ENCODE data around the gene WASHC2C. TPM values are rescaled to one million over a fixed set of nuclear protein-coding genes. Genes with fewer than 3 reads are reported as not detected.
"Not testable (repeated sequence)": the region's sequence is repeated elsewhere in the genome, so short reads cannot be mapped to it uniquely, and the experiment has no call there.

Gene WASHC2C
- total and polyA plus RNA-seq, 4 experiments from 2014 or later: 4.2 to 77.2 (median 52.6) TPM

GRCh38 chr10:45804996-45805395 is 77.9 kb downstream of the WASHC2C start:
- DNase-seq; H3K27me3 ChIP-seq (ENCODE audit: insufficient read depth, low read length); POLR2A ChIA-PET (ENCODE audit: partially characterized antibody); H3K4me1 Mint-ChIP-seq; H3K9me3 Mint-ChIP-seq; CTCF ChIA-PET (ENCODE audit: partially characterized antibody); H3K27me3 Mint-ChIP-seq; H3K4me3 Mint-ChIP-seq; H3K36me3 Mint-ChIP-seq; H3K27ac ChIP-seq (ENCODE audit: low read depth, low read length); H3K9me3 ChIP-seq (ENCODE audit: control insufficient read depth in 1 of 2, low read length in 2 of 2); intact Hi-C loops (cut with micrococcal nuclease); H3K4me1 ChIP-seq (ENCODE audit: insufficient read depth, low read length); H3K27ac Mint-ChIP-seq; H3K4me3 ChIP-seq (ENCODE audit: low read length in 2 of 2); H3K36me3 ChIP-seq (ENCODE audit: insufficient read depth, low read length): not testable (repeated sequence)

DNA sequence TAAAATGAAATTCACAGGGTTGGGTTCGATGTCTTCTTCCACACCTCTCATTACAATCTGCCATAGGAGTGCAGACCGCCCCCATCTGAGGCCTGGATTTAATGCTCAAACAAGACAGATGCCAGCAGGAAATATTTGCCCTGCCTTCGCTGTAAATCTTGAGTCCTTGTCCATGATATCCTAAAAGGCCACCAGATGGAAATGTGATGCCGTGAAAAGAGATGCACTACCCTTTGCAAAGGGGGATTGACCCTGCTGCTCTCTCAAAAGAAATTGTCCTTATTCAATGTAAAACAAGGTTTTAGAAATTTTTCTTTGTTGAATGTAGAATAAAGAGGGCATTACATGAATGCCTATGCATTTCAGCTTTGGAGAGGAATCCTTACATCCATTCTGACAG is 82.8 kb downstream of the WASHC2C start:
- intact Hi-C loops (cut with micrococcal nuclease): no loop called here
- no peak overlapping the region for H3K27ac ChIP-seq (ENCODE audit: low read depth, low read length)
- H3K4me1 Mint-ChIP-seq: no peaks in the 10 kb centered on the region
- DNase-seq: no peak
- no peaks in the 10 kb centered on the region for H3K9me3 ChIP-seq (ENCODE audit: control insufficient read depth in 1 of 2, low read length in 2 of 2)
- H3K36me3 Mint-ChIP-seq: no peaks in the 10 kb centered on the region
- peaks cover 0 to 7% of the 10 kb centered on the region in 2 donors for H3K27me3 Mint-ChIP-seq
- no peak overlapping the region for H3K4me3 Mint-ChIP-seq
- no peaks in the 10 kb centered on the region for H3K9me3 Mint-ChIP-seq
- H3K27ac Mint-ChIP-seq: no peak overlapping the region
- H3K36me3 ChIP-seq (ENCODE audit: insufficient read depth, low read length): no peaks in the 10 kb centered on the region
- H3K4me1 ChIP-seq (ENCODE audit: insufficient read depth, low read length): no peaks in the 10 kb centered on the region
- POLR2A ChIA-PET (ENCODE audit: partially characterized antibody): no interaction called here
- H3K4me3 ChIP-seq (ENCODE audit: low read length in 2 of 2): no peak overlapping the region
- H3K27me3 ChIP-seq (ENCODE audit: insufficient read depth, low read length): no peaks in the 10 kb centered on the region
- CTCF ChIA-PET (ENCODE audit: partially characterized antibody): no interaction called here

DNA sequence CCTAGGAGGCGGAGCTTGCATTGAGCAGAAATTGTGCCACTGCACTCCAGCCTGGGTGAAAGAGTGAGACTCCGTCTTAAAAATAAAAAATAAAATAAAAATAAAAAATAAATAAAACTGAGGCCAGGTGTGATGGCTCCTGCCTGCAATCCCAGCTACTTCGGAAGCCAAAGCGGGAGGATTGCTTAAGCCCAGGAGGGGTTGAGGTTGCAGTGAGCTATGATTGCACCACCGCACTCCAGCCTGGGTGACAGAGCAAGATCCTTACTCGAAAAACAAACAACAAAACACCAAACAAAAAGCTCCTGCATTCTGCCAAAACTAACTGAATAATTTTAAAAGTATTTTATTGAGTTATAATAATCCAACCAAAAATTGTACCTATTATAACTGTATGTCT is 84.0 kb downstream of the WASHC2C start:
- Histone ChIP-seq H3K36me3 (ENCODE audit: insufficient read depth, low read length) (no peaks in the 10 kb centered on the region), H3K4me1 (ENCODE audit: insufficient read depth, low read length) (no peaks in the 10 kb centered on the region), H3K27me3 (ENCODE audit: insufficient read depth, low read length) (no peaks in the 10 kb centered on the region), H3K4me3 (ENCODE audit: low read length in 2 of 2) (no peak overlapping the region), H3K9me3 (ENCODE audit: control insufficient read depth in 1 of 2, low read length in 2 of 2) (no peaks in the 10 kb centered on the region), H3K27ac (ENCODE audit: low read depth, low read length) (no peak overlapping the region)
- ChIA-PET CTCF (ENCODE audit: partially characterized antibody) (no interaction called here), POLR2A (ENCODE audit: partially characterized antibody) (interaction anchor here (0.6 kb wide), 1 partner anchor 867 kb away, joined by 3 read pairs; no protein-coding TSS in a partner anchor)
- Mint-ChIP-seq H3K36me3 (no peaks in the 10 kb centered on the region), H3K9me3 (no peaks in the 10 kb centered on the region), H3K27me3 (peaks cover 0 to 7% of the 10 kb centered on the region in 2 donors), H3K4me3 (no peak overlapping the region), H3K27ac (no peak overlapping the region), H3K4me1 (no peaks in the 10 kb centered on the region)
- intact Hi-C loops (cut with micrococcal nuclease): no loop called here
- DNase-seq: no peak

DNA sequence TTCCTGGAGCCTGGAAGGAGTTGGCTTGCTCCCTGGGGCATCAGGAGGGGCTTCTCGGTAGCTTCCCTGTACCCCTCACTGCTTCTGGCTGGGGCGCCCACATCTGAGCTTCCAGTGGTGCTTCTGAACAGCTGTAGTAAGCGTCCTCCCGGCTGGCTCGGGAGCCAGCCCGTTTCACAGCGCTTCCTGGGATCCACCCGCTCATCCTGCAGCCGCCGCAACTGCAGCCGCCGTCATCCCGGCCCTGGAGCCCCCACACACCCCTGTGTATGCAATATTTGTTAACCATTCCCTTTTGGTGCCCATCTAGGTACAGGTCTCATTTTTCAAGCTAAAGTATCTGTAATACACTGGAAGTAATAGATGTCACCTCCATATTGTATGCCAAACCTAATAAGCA is 85.9 kb downstream of the WASHC2C start:
- H3K27ac ChIP-seq (ENCODE audit: low read depth, low read length); intact Hi-C loops (cut with micrococcal nuclease); H3K4me1 Mint-ChIP-seq; CTCF ChIA-PET (ENCODE audit: partially characterized antibody); H3K27me3 Mint-ChIP-seq; H3K4me1 ChIP-seq (ENCODE audit: insufficient read depth, low read length); H3K4me3 ChIP-seq (ENCODE audit: low read length in 2 of 2); H3K27ac Mint-ChIP-seq; DNase-seq; H3K27me3 ChIP-seq (ENCODE audit: insufficient read depth, low read length); H3K9me3 Mint-ChIP-seq; H3K36me3 Mint-ChIP-seq; H3K36me3 ChIP-seq (ENCODE audit: insufficient read depth, low read length); H3K4me3 Mint-ChIP-seq; H3K9me3 ChIP-seq (ENCODE audit: control insufficient read depth in 1 of 2, low read length in 2 of 2); POLR2A ChIA-PET (ENCODE audit: partially characterized antibody): not testable (repeated sequence)

DNA sequence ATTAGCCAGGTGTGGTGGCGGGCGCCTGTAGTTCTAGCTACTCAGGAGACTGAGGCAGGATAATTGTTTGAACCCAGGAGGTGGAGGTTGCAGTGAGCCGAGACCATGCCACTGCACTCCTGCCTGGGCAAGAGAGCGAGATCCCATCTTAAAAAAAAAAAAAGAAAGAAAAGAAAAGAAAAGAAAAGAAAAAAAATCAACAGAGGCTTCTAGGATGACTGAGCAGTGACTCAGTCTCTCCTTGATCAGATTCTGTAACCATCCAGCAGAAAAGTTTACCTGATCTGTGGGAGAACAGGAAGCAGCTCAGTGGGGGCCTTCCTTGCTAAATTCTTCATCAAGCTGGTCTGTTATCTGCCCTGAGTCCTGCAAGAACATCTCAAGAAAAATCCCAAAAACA is 87.1 kb downstream of the WASHC2C start:
- H3K9me3 ChIP-seq (ENCODE audit: control insufficient read depth in 1 of 2, low read length in 2 of 2); H3K27me3 ChIP-seq (ENCODE audit: insufficient read depth, low read length); POLR2A ChIA-PET (ENCODE audit: partially characterized antibody); DNase-seq; H3K36me3 ChIP-seq (ENCODE audit: insufficient read depth, low read length); H3K4me1 ChIP-seq (ENCODE audit: insufficient read depth, low read length); H3K36me3 Mint-ChIP-seq; H3K4me3 ChIP-seq (ENCODE audit: low read length in 2 of 2); H3K4me3 Mint-ChIP-seq; H3K4me1 Mint-ChIP-seq; H3K27ac Mint-ChIP-seq; H3K9me3 Mint-ChIP-seq; H3K27me3 Mint-ChIP-seq; intact Hi-C loops (cut with micrococcal nuclease); H3K27ac ChIP-seq (ENCODE audit: low read depth, low read length); CTCF ChIA-PET (ENCODE audit: partially characterized antibody): not testable (repeated sequence)

DNA sequence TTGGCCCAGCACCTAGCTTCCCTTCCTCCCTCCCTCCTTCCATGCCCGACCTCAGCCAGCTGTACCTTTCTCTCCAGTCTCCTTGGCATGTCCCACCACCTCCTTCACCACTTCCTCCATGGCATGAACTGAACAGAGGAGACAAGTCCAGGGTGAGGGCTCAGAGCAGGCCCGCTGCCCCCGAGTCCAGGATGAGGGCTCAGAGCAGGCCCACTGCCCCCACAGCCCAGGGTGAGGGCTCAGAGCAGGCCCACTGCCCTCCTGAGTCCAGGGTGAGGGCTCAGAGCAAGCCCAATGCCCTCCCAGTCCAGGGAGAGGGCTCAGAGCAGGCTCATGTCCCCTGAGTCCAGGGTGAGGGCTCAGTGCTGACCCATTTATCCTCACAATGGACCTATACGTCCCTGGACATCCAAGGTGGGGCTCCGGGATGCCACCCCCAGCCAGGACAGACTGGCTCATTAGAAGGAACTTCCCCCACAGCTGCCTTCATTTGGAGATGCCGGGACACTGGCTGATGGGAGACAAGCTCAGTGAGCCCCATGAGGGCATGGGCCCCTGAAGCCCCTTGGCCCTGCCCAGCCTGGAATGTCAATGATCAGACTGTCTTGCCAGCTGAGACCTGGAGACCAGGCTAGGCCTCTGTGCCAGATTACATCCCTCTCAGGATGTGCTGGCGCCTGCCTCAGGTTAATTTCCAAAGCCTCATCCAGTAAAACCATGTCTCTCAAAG is 90.2 kb downstream of the WASHC2C start:
- H3K4me1 ChIP-seq (ENCODE audit: insufficient read depth, low read length): no peaks in the 10 kb centered on the region
- H3K27me3 ChIP-seq (ENCODE audit: insufficient read depth, low read length): no peaks in the 10 kb centered on the region
- H3K27me3 Mint-ChIP-seq: peaks cover 0 to 3% of the 10 kb centered on the region in 2 donors
- no peaks in the 10 kb centered on the region for H3K36me3 Mint-ChIP-seq
- CTCF ChIA-PET (ENCODE audit: partially characterized antibody): no interaction called here
- no peaks in the 10 kb centered on the region for H3K9me3 ChIP-seq (ENCODE audit: control insufficient read depth in 1 of 2, low read length in 2 of 2)
- H3K9me3 Mint-ChIP-seq: no peaks in the 10 kb centered on the region
- no peak for DNase-seq
- H3K27ac ChIP-seq (ENCODE audit: low read depth, low read length): no peak overlapping the region
- H3K36me3 ChIP-seq (ENCODE audit: insufficient read depth, low read length): no peaks in the 10 kb centered on the region
- POLR2A ChIA-PET (ENCODE audit: partially characterized antibody): no interaction called here
- no peak overlapping the region for H3K27ac Mint-ChIP-seq
- no peak overlapping the region for H3K4me3 ChIP-seq (ENCODE audit: low read length in 2 of 2)
- no peak overlapping the region for H3K4me3 Mint-ChIP-seq
- peaks cover 0 to 4% (median 1%) of the 10 kb centered on the region in 4 donors for H3K4me1 Mint-ChIP-seq
- intact Hi-C loops (cut with micrococcal nuclease): no loop called here

GRCh38 chr10:45817912-45818311 is 90.8 kb downstream of the WASHC2C start:
- POLR2A ChIA-PET (ENCODE audit: partially characterized antibody): no interaction called here
- H3K9me3 ChIP-seq (ENCODE audit: control insufficient read depth in 1 of 2, low read length in 2 of 2): no peaks in the 10 kb centered on the region
- H3K27me3 Mint-ChIP-seq: peaks cover 0 to 2% of the 10 kb centered on the region in 2 donors

DNA sequence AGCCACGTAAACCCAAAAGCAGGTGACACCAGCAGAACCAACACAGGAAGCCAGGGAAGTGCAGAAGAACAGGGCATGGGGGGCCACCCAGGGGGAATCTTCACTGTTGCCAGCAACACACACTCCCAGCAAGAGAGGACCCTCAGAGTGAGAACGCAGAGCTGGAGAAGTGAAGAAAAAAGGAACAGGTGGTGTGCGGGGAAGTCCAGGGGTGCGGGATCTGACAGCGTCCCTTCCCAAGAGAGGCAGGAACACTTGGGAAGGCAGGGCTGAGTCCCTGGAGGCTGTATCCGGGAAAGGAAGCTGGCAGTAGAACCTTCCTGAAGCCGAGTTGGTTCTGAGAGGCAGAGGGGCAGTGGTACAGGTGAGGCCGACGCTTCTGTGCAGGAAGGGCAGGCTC is 92.5 kb downstream of the WASHC2C start:
- Histone ChIP-seq H3K9me3 (ENCODE audit: control insufficient read depth in 1 of 2, low read length in 2 of 2) (no peaks in the 10 kb centered on the region), H3K27me3 (ENCODE audit: insufficient read depth, low read length) (no peaks in the 10 kb centered on the region), H3K27ac (ENCODE audit: low read depth, low read length) (no peak overlapping the region), H3K4me1 (ENCODE audit: insufficient read depth, low read length) (no peaks in the 10 kb centered on the region), H3K4me3 (ENCODE audit: low read length in 2 of 2) (no peak overlapping the region), H3K36me3 (ENCODE audit: insufficient read depth, low read length) (no peaks in the 10 kb centered on the region)
- Mint-ChIP-seq H3K36me3 (peaks cover 0 to 1% of the 10 kb centered on the region in 2 donors), H3K27ac (no peak overlapping the region), H3K4me3 (no peak overlapping the region), H3K9me3 (no peaks in the 10 kb centered on the region), H3K27me3 (no peaks in the 10 kb centered on the region), H3K4me1 (peaks cover 0 to 4% (median 1%) of the 10 kb centered on the region in 4 donors)
- intact Hi-C loops (cut with micrococcal nuclease): no loop called here
- no peak for DNase-seq
- CTCF ChIA-PET (ENCODE audit: partially characterized antibody): no interaction called here
- POLR2A ChIA-PET (ENCODE audit: partially characterized antibody): no interaction called here

More at GRCh38 chr10:45817912-45818311, 90.8 kb downstream of the WASHC2C start:
- Histone ChIP-seq H3K4me3 (ENCODE audit: low read length in 2 of 2) (no peak overlapping the region), H3K27ac (ENCODE audit: low read depth, low read length) (no peak overlapping the region), H3K4me1 (ENCODE audit: insufficient read depth, low read length) (no peaks in the 10 kb centered on the region), H3K36me3 (ENCODE audit: insufficient read depth, low read length) (no peaks in the 10 kb centered on the region), H3K27me3 (ENCODE audit: insufficient read depth, low read length) (no peaks in the 10 kb centered on the region)
- CTCF ChIA-PET (ENCODE audit: partially characterized antibody): no interaction called here
- peaks cover 0 to 4% (median 1%) of the 10 kb centered on the region in 4 donors for H3K4me1 Mint-ChIP-seq
- no peaks in the 10 kb centered on the region for H3K9me3 Mint-ChIP-seq
- DNase-seq: no peak
- no peak overlapping the region for H3K27ac Mint-ChIP-seq
- intact Hi-C loops (cut with micrococcal nuclease): no loop called here
- H3K36me3 Mint-ChIP-seq: no peaks in the 10 kb centered on the region
- H3K4me3 Mint-ChIP-seq: no peak overlapping the region
